ENCODE data around the gene CREBBP. TPM values are rescaled to one million over a fixed set of nuclear protein-coding genes. Genes with fewer than 3 reads are reported as not detected.

CREBBP gene
- total and polyA plus RNA-seq, 5 experiments from 2014 or later: 2.9 to 167 (median 12.0) TPM

GRCh38 chr16:3781421-3781820 is 99.1 kb downstream of the CREBBP start:
- Mint-ChIP-seq H3K36me3 (peaks cover 0 to 75% (median 15%) of the 10 kb centered on the region in 3 donors), H3K9me3 (no peaks in the 10 kb centered on the region), H3K27ac (no peak overlapping the region), H3K27me3 (no peaks in the 10 kb centered on the region), H3K4me3 (no peak overlapping the region), H3K4me1 (peaks cover 5 to 26% (median 12%) of the 10 kb centered on the region in 4 donors)
- no peak for ATAC-seq
- no peak for DNase-seq
- POLR2A ChIA-PET: interaction anchor here (1.2 kb wide), 1 partner anchor 8 kb away, joined by 3 read pairs; no protein-coding TSS in a partner anchor

- no peaks in the 10 kb centered on the region for H3K27me3 Mint-ChIP-seq
- no peak overlapping the region for H3K4me3 Mint-ChIP-seq
- DNase-seq (peak in 4 of 10 donors; percentile 4 to 45 (median 28)), ATAC-seq (peak; percentile 70 to 93)
- H3K27ac Mint-ChIP-seq: peak overlapping the region in 2 of 10 donors; percentile 50 to 51
- H3K9me3 Mint-ChIP-seq: no peaks in the 10 kb centered on the region
- POLR2A ChIA-PET: interaction anchor here (1.2 kb wide), 1 partner anchor 9 kb away, joined by 3 read pairs; no protein-coding TSS in a partner anchor
- H3K4me1 Mint-ChIP-seq: peaks cover 5 to 21% (median 12%) of the 10 kb centered on the region in 4 donors
- peaks cover 0 to 77% (median 14%) of the 10 kb centered on the region in 3 donors for H3K36me3 Mint-ChIP-seq
Measured at GRCh38 chr16:3780570-3780969, 99.9 kb downstream of the CREBBP start.

GRCh38 chr16:3776316-3776715 is 104.2 kb downstream of the CREBBP start:
- Mint-ChIP-seq H3K27ac (no peak overlapping the region), H3K4me3 (no peak overlapping the region), H3K4me1 (peaks cover 0 to 3% (median 0%) of the 10 kb centered on the region in 4 donors), H3K36me3 (peaks cover 4 to 88% (median 16%) of the 10 kb centered on the region in 3 donors), H3K27me3 (no peaks in the 10 kb centered on the region), H3K9me3 (no peaks in the 10 kb centered on the region)
- DNase-seq (no peak), ATAC-seq (no peak)
- POLR2A ChIA-PET: interaction anchor here (0.6 to 0.9 kb wide), 2 partner anchors 77 to 94 kb away, joined by 3 to 4 read pairs; no protein-coding TSS in a partner anchor

- H3K27ac Mint-ChIP-seq: peak overlapping the region in 1 of 10 donors; percentile 55
- POLR2A ChIA-PET: no interaction called here
- H3K36me3 Mint-ChIP-seq: peaks cover 4 to 94% (median 24%) of the 10 kb centered on the region in 3 donors
Measured at GRCh38 chr16:3774819-3775218, 105.7 kb downstream of the CREBBP start.

GRCh38 chr16:3774156-3774767 is 106.3 kb downstream of the CREBBP start:
- DNase-seq: no peak
- H3K4me3 Mint-ChIP-seq: no peak overlapping the region
- H3K9me3 Mint-ChIP-seq: no peaks in the 10 kb centered on the region
- H3K4me1 Mint-ChIP-seq: peaks cover 0 to 2% (median 0%) of the 10 kb centered on the region in 4 donors
- H3K27me3 Mint-ChIP-seq: no peaks in the 10 kb centered on the region
- ATAC-seq: no peak
- no peak overlapping the region for H3K27ac Mint-ChIP-seq
- POLR2A ChIA-PET: interaction anchor here (0.7 kb wide), 1 partner anchor 89 kb away, joined by 3 read pairs; no protein-coding TSS in a partner anchor
- H3K36me3 Mint-ChIP-seq: peaks cover 4 to 94% (median 25%) of the 10 kb centered on the region in 3 donors

More at GRCh38 chr16:3774819-3775218, 105.7 kb downstream of the CREBBP start:
- Mint-ChIP-seq H3K4me3 (no peak overlapping the region), H3K27me3 (no peaks in the 10 kb centered on the region), H3K9me3 (no peaks in the 10 kb centered on the region), H3K4me1 (peaks cover 0 to 2% (median 0%) of the 10 kb centered on the region in 4 donors)
- ATAC-seq (no peak), DNase-seq (no peak)

GRCh38 chr16:3773663-3774062 is 106.8 kb downstream of the CREBBP start:
- H3K9me3 Mint-ChIP-seq: no peaks in the 10 kb centered on the region
- peak overlapping the region in 2 of 10 donors; percentile 17 to 66 for H3K27ac Mint-ChIP-seq
- H3K27me3 Mint-ChIP-seq: no peaks in the 10 kb centered on the region
- no peak overlapping the region for H3K4me3 Mint-ChIP-seq
- no peak for ATAC-seq
- peaks cover 0 to 2% (median 0%) of the 10 kb centered on the region in 4 donors for H3K4me1 Mint-ChIP-seq
- DNase-seq: no peak
- POLR2A ChIA-PET: interaction anchor here (0.7 kb wide), 1 partner anchor 90 kb away, joined by 3 read pairs; no protein-coding TSS in a partner anchor
- H3K36me3 Mint-ChIP-seq: peaks cover 4 to 95% (median 30%) of the 10 kb centered on the region in 3 donors

- Mint-ChIP-seq H3K4me3 (no peak overlapping the region), H3K36me3 (peaks cover 7 to 96% (median 33%) of the 10 kb centered on the region in 3 donors), H3K9me3 (no peaks in the 10 kb centered on the region), H3K27me3 (no peaks in the 10 kb centered on the region), H3K27ac (no peak overlapping the region), H3K4me1 (peaks cover 0 to 10% (median 5%) of the 10 kb centered on the region in 4 donors)
- ATAC-seq (no peak), DNase-seq (no peak)
- POLR2A ChIA-PET: interaction anchor here (0.7 kb wide), 4 partner anchors 14 to 278 kb away, joined by 3 to 4 read pairs (median 4); no protein-coding TSS in a partner anchor
Measured at GRCh38 chr16:3771513-3771912, 109.0 kb downstream of the CREBBP start.

- Mint-ChIP-seq H3K27me3 (no peaks in the 10 kb centered on the region), H3K9me3 (no peaks in the 10 kb centered on the region), H3K36me3 (peaks cover 7 to 96% (median 31%) of the 10 kb centered on the region in 3 donors), H3K27ac (peak overlapping the region in 2 of 10 donors; percentile 22 to 54), H3K4me3 (no peak overlapping the region), H3K4me1 (peaks cover 0 to 10% (median 5%) of the 10 kb centered on the region in 4 donors)
- ATAC-seq (no peak), DNase-seq (no peak)
- POLR2A ChIA-PET: interaction anchor here (0.6 kb wide), 1 partner anchor 103 kb away, joined by 3 read pairs; no protein-coding TSS in a partner anchor
Measured at GRCh38 chr16:3770530-3770929, 110.0 kb downstream of the CREBBP start.

GRCh38 chr16:3769942-3770341 is 110.6 kb downstream of the CREBBP start:
- ATAC-seq: no peak
- H3K4me1 Mint-ChIP-seq: peaks cover 3 to 10% (median 5%) of the 10 kb centered on the region in 4 donors
- POLR2A ChIA-PET: no interaction called here
- H3K36me3 Mint-ChIP-seq: peaks cover 7 to 95% (median 31%) of the 10 kb centered on the region in 3 donors
- H3K9me3 Mint-ChIP-seq: no peaks in the 10 kb centered on the region
- DNase-seq: no peak
- peak overlapping the region in 1 of 10 donors; percentile 64 for H3K27ac Mint-ChIP-seq
- H3K4me3 Mint-ChIP-seq: no peak overlapping the region
- H3K27me3 Mint-ChIP-seq: no peaks in the 10 kb centered on the region

- ATAC-seq (no peak), DNase-seq (no peak)
- H3K4me3 Mint-ChIP-seq: no peak overlapping the region
- H3K36me3 Mint-ChIP-seq: peaks cover 7 to 95% (median 31%) of the 10 kb centered on the region in 3 donors
- peaks cover 3 to 10% (median 5%) of the 10 kb centered on the region in 4 donors for H3K4me1 Mint-ChIP-seq
- no peaks in the 10 kb centered on the region for H3K27me3 Mint-ChIP-seq
- POLR2A ChIA-PET: no interaction called here
- H3K9me3 Mint-ChIP-seq: no peaks in the 10 kb centered on the region
- H3K27ac Mint-ChIP-seq: no peak overlapping the region
Measured at GRCh38 chr16:3769013-3769412, 111.5 kb downstream of the CREBBP start.

- ATAC-seq (no peak), DNase-seq (no peak)
- Mint-ChIP-seq H3K27me3 (no peaks in the 10 kb centered on the region), H3K4me3 (no peak overlapping the region), H3K9me3 (no peaks in the 10 kb centered on the region), H3K36me3 (peaks cover 4 to 96% (median 26%) of the 10 kb centered on the region in 3 donors), H3K4me1 (peaks cover 3 to 10% (median 5%) of the 10 kb centered on the region in 4 donors), H3K27ac (peak overlapping the region in 3 of 10 donors; percentile 1 to 45 (median 36))
- POLR2A ChIA-PET: interaction anchor here (0.6 kb wide), 2 partner anchors 129 to 431 kb away, joined by 3 to 5 read pairs; no protein-coding TSS in a partner anchor
Measured at GRCh38 chr16:3767333-3767986, 113.1 kb downstream of the CREBBP start.

GRCh38 chr16:3766177-3766576 is 114.3 kb downstream of the CREBBP start:
- Mint-ChIP-seq H3K4me3 (no peak overlapping the region), H3K36me3 (peaks cover 4 to 99% (median 28%) of the 10 kb centered on the region in 3 donors), H3K27ac (no peak overlapping the region), H3K4me1 (peaks cover 5 to 10% (median 6%) of the 10 kb centered on the region in 4 donors), H3K27me3 (no peaks in the 10 kb centered on the region), H3K9me3 (no peaks in the 10 kb centered on the region)
- POLR2A ChIA-PET: no interaction called here
- DNase-seq (no peak), ATAC-seq (no peak)
